ENCODE measurements around the gene ZNF697.
A peak's percentile ranks its signal among the peaks of the same experiment; 100 is the strongest.
"Not testable (repeated sequence)": the region's sequence is repeated elsewhere in the genome, so short reads cannot be mapped to it uniquely, and the experiment has no call there.

ZNF697 gene

GRCh38 chr1:119647734-119648619, at the start of gene ZNF697:
Gene ZNF697 (minus strand): TSS chr1:119648266. CDS start chr1:119626100, 22,166 bp downstream.
- peak; percentile 84 for DNase-seq

- DNase-seq = no peak
Measured at GRCh38 chr1:119697598-119697997, 49.5 kb upstream of the ZNF697 start.

GRCh38 chr1:119696863-119697262, 48.8 kb upstream of the ZNF697 start:
- not testable (repeated sequence) for DNase-seq

GRCh38 chr1:119689511-119689910, 41.4 kb upstream of the ZNF697 start:
- no peak for DNase-seq

GRCh38 chr1:119688810-119689209, 40.7 kb upstream of the ZNF697 start:
- no peak for DNase-seq

- DNase-seq = no peak
Measured at GRCh38 chr1:119687434-119688079, 39.5 kb upstream of the ZNF697 start.

- peak; percentile 82 for DNase-seq
Measured at GRCh38 chr1:119686661-119687060, 38.6 kb upstream of the ZNF697 start.

GRCh38 chr1:119683893-119684292, 35.8 kb upstream of the ZNF697 start:
- no peak for DNase-seq

GRCh38 chr1:119682141-119682540, 34.1 kb upstream of the ZNF697 start:
- DNase-seq = no peak

- no peak for DNase-seq
Measured at GRCh38 chr1:119681560-119681959, 33.5 kb upstream of the ZNF697 start.

- no peak for DNase-seq
Measured at GRCh38 chr1:119680723-119681122, 32.7 kb upstream of the ZNF697 start.

- DNase-seq = no peak
Measured at GRCh38 chr1:119680193-119680592, 32.1 kb upstream of the ZNF697 start.

- no peak for DNase-seq
Measured at GRCh38 chr1:119679223-119679622, 31.2 kb upstream of the ZNF697 start.

- peak; percentile 26 for DNase-seq
Measured at GRCh38 chr1:119676571-119677206, 28.6 kb upstream of the ZNF697 start.

- DNase-seq = peak; percentile 65
Measured at GRCh38 chr1:119675349-119676345, 27.6 kb upstream of the ZNF697 start.

GRCh38 chr1:119674835-119675289, 26.8 kb upstream of the ZNF697 start:
- DNase-seq = peak; percentile 66

GRCh38 chr1:119674111-119674526, 26.1 kb upstream of the ZNF697 start:
- no peak for DNase-seq

- no peak for DNase-seq
Measured at GRCh38 chr1:119673171-119673940, 25.3 kb upstream of the ZNF697 start.

- DNase-seq = no peak
Measured at GRCh38 chr1:119670898-119671297, 22.8 kb upstream of the ZNF697 start.

- DNase-seq = no peak
Measured at GRCh38 chr1:119667173-119667572, 19.1 kb upstream of the ZNF697 start.

- DNase-seq = no peak
Measured at GRCh38 chr1:119664067-119664466, 16.0 kb upstream of the ZNF697 start.
